ENCODE results near the gene SERINC5.

DNA sequence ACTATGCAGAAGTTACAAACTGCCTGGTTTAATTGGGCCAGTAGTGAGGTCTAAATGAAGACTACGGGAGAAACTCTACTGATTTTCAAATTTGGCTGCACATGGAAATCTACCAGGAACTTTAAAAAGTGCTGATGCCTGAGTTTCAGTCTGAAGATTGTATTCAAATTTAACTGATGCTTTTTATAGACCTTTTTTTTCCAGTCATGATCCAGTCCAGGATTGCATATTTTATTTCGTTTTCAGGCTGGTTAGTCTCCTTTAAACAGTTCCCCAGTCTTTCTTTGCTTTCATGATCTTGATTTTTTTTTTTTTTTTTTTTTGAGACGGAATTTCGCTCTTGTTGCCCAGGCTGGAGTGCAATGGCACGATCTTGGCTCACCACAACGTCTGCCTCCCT is 40.3 kb upstream of the SERINC5 start:
- no peak for TF ChIP-seq POLR2A (IDR thresholded peaks at IDR 0.05)
- TF ChIP-seq, protein P1, sequence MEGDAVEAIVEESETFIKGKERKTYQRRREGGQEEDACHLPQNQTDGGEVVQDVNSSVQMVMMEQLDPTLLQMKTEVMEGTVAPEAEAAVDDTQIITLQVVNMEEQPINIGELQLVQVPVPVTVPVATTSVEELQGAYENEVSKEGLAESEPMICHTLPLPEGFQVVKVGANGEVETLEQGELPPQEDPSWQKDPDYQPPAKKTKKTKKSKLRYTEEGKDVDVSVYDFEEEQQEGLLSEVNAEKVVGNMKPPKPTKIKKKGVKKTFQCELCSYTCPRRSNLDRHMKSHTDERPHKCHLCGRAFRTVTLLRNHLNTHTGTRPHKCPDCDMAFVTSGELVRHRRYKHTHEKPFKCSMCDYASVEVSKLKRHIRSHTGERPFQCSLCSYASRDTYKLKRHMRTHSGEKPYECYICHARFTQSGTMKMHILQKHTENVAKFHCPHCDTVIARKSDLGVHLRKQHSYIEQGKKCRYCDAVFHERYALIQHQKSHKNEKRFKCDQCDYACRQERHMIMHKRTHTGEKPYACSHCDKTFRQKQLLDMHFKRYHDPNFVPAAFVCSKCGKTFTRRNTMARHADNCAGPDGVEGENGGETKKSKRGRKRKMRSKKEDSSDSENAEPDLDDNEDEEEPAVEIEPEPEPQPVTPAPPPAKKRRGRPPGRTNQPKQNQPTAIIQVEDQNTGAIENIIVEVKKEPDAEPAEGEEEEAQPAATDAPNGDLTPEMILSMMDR (IDR thresholded peaks at IDR 0.05) = no peak

Measured in adrenal gland (tissue), 5 donors.